GM19395 (cell line): ENCODE data around the gene UNC45A.
"Not testable (repeated sequence)": the region's sequence is repeated elsewhere in the genome, so short reads cannot be mapped to it uniquely, and the experiment has no call there.

Experiments
- ATAC-seq: cut with Tn5 transposase; IDR thresholded peaks from one replicate; pipeline ENCODE4 v1.9.1; 2021; ENCODE audit warnings: mild to moderate bottlenecking, moderate library complexity; ENCODE audit not compliant: unreplicated experiment

The UNC45A gene

DNA sequence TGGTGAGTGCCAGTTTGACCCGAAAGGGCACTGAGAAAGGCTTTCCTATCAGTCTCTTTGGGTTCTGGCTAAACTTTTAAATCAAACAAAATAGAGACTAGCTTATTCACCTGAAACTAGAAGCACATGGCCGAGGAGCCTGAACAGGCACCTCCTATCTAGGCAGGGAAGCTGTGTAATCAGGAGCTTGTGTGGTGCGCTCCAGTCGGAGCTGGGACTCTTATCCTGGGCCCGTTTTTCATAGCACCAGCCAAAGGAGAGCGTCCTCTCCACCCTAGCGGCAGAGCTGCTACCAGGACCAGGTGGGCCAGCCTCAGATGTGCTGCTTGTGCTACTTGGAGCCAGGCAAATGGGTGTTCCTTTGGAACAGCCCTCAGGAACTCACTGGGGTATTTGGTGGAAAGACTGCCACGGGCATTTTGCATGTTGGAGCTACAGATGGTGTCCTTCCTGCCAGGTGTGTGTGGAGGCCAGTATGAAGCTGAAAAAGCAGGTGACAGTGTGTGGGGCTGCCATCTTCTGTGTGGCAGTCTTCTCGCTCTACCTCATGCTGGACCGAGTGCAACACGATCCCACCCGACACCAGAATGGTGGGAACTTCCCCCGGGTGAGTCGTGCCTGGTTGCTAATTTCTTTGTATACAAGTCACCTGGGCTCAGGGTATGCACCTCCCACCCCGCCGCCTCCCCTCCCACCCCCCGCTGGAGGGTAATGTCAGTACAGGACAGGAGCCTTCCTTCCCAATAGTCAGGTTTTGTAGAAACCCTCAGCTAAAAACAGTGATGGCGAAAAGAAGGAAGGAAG, 31.1 kb upstream of the UNC45A start:
- ATAC-seq = no peak

DNA sequence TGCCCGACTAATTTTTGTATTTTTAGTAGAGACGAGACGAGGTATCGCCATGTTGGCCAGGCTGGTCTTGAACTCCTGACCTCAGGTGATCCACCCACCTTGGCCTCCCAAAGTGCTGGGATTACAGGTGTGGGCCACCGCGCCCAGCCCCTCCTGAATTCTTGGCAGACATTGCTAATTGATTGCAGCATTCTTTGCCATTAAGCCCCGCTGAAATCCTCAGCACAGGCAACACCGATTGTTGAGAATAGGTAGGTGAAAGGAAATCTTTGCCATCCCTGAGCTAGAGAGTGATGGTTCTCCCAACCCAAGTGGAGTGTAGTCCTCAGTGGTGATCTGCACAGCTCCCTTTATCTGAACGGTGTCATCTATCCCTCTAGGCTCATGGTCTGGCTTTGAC, 30.3 kb upstream of the UNC45A start:
- ATAC-seq = no peak

DNA sequence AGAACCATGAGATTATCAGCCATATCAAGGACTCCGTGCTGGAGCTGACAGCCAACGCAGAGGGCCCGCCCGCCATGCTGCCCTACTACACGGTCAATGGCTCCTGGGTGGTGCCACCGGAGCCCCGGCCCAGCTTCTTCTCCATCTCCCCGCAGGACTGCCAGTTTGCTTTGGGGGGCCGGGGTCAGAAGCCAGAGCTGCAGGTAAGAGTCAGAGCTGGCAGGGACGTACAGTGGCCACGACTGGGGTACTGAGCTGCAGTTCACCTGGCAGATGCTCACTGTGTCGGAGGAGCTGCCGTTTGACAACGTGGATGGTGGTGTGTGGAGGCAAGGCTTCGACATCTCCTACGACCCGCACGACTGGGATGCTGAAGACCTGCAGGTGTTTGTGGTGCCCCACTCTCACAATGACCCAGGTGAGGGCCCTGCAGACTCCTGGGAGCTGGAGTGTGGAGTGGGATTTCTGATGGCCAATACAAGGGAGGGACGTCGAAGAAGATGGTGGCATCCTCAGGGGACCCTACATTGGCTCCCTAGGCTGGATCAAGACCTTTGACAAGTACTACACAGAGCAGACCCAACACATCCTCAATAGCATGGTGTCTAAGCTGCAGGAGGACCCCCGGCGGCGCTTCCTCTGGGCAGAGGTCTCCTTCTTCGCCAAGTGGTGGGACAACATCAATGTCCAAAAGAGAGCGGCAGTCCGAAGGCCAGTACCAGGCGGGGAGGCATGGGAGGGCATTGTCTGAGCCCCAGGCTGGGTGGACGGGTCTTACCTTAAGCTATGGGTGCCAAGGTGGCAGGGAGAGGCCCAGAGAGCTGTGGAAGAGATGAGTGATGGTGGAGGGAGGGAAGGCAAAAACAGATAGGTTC, 29.5 kb upstream of the UNC45A start:
- ATAC-seq = no peak

DNA sequence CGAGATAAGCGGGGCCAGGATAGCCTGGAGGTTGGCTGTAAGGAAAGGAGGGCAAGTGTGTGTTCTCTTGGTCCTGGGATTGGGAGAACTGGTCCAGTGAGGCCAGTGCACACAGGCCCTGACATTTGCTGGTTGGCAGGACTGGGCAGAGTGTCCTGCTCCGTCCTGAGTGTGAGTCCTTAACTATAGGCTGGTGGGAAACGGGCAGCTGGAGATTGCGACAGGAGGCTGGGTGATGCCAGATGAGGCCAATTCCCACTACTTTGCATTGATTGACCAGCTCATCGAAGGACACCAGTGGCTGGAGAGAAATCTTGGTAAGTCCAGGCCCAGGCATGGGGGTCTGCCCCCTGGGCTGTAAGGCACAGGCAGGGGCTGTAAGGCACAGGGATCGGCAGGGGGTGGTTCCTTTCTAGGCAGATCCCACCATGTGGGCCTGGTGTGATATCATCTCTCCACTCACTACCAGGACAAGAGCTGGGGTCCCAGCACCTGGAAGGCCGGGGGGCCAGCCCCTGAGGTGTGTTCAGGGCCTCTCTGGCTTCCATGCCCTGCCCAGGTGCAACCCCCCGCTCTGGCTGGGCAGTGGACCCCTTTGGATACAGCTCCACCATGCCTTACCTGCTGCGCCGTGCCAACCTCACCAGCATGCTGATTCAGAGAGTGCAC, 28.8 kb upstream of the UNC45A start:
- no peak for ATAC-seq

DNA sequence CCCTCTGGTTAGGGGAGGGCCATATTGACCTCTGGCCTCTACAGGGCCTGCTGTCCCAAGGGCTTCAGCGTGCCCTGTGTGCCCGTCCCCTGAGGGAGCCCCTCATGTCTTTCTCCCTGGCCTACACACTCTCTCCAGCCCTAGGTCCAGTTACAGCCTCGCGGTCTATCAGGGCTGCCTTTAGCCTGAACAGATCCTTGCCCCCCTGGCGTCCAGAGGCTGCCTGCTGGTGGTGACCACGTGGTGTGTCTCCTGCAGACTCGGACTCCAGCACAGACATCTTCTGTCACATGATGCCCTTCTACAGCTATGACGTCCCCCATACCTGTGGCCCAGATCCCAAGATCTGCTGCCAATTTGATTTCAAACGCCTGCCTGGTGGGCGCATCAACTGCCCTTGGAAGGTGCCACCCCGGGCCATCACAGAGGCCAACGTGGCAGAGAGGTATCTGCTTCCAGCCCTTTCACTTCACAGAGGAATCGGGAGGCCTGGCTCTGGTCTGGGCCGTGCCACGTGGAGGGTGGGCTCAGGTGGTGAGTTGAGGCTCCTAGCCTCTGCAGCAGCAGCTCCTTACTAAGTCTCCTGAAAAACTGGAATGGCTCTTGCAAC, 27.9 kb upstream of the UNC45A start:
- ATAC-seq = no peak

DNA sequence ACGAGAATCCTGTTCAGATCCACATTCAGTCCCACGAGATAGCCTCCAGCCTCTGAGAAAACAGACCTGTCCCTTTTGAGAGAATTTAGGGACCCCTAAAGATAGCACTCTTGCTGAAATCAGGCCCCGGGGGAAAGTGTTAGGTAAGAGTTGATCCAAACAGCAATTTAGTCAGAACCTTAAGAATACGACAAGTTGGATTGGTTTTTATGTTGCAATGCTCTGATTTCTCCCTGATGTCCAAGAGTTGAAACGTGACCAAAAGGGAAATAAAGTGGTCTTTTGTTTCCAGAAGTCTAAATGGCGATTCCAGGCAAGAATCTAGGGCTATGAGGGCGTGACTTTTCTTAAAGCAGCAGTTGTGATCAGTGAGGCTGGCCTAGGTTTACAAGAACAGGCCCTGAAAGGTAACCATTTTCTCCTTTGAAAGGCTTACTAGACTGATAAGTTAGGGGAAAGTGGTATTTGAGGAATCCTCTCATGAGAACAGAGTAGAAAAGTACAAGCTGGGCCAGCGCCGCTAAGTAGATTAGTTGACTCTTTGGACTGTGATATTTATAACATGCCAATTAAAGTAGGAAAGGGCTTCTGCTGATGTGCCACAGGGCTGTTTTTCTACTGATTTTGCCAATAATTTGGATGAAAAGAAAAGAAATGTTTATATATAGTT, 27.1 kb upstream of the UNC45A start:
- ATAC-seq = no peak

DNA sequence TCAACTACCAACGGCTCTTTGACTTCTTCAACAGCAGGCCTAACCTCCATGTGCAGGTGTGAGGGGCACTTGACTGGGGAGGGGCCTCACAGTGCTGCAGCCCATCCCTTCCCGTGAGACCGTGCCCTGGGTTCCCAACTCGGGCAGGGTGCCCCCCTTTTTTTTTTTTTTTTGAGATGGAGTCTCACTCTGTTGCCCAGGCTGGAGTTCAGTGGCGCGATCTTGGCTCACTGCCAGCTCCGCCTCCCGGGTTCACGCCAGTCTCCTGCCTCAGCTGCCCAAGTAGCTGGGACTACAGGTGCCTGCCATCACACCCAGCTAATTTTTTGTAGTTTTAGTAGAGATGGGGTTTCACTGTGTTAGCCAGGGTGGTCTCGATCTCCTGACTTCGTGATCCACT, 25.6 kb upstream of the UNC45A start:
- ATAC-seq = not testable (repeated sequence)

DNA sequence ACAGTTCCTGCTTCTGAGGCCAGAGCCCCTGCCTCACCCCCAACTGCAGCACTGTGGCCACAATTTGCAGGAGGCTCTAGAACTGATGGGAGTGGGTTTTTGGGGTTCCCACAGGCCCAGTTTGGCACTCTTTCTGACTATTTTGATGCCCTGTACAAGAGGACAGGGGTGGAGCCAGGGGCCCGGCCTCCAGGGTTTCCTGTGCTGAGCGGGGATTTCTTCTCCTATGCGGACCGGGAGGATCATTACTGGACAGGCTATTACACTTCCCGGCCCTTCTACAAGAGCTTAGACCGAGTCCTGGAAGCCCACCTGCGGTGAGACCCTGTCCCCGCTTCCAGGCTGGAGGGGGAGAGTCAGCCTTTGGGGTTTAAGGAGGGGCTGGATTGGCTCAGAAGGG, 25.1 kb upstream of the UNC45A start:
- no peak for ATAC-seq

DNA sequence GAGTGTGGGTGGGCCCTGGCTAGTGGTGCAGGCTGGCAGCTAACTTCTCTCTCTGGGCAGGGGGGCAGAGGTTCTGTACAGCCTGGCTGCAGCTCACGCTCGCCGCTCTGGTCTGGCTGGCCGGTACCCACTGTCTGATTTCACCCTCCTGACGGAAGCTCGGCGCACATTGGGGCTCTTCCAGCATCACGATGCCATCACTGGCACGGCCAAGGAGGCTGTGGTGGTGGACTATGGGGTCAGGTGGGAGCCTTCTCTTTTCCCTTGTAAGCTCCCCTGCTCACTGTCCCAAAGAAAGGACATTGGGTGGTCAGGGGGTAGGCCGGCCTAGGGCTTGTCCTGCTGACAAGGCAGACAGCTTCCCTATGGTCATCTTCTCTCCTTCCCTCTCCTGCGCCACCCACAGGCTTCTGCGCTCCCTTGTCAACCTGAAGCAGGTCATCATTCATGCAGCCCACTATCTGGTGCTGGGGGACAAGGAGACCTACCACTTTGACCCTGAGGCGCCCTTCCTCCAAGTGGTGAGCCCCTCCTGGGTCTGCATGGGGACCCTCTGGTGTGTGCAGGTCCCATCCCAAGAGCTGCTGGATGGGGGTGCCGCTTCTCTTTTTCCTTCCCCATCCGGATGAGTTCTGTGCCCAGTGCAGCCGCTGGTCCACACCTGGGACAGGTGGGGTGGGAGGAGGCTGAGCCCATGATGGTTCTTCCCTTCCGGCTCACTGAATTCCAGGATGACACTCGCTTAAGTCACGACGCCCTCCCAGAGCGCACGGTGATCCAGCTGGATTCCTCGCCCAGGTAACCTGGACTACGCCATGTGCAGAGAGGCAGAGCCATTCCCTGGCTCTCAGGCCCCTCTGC, 24.4 kb upstream of the UNC45A start:
- no peak for ATAC-seq

DNA sequence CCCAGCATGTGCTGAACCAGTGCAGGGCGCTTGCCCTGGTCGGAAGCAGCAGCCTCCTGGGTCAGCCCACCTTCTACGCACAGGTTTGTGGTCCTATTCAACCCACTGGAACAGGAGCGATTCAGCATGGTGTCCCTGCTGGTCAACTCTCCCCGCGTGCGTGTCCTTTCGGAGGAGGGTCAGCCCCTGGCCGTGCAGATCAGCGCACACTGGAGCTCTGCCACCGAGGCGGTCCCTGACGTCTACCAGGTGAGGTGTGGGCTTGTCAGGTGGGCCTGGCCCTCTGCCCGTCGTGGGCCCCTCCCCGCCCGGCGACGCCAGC, 23.8 kb upstream of the UNC45A start:
- no peak for ATAC-seq

DNA sequence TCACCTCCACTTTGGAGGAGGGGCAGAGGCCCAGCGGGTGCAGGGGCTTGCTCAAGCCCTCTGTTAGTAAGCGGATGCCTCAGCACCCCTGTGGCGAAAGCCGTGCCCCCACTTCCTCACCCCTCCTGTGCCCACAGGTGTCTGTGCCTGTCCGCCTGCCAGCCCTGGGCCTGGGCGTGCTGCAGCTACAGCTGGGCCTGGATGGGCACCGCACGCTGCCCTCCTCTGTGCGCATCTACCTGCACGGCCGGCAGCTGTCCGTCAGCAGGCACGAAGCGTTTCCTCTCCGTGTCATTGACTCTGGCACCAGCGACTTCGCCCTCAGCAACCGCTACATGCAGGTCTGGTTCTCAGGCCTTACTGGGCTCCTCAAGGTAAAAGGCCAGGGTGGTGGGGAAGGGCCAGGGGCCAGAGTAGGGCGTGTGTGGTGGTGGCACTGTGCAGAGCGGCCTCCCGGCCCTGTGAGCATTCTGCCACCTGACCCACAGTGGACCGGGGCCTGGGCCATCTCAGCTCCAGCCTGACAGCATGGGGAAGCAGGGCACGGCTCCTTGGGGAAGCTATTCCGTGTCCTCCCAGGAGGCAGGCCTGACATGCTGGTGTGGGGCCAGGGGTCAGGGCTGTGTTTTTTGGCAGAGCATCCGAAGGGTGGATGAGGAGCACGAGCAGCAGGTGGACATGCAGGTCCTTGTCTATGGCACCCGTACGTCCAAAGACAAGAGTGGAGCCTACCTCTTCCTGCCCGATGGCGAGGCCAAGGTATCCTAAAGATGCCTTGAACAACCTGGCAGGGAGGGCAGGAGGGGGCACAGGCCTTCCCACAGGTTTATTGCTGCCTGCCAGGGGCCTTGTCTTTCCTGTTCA, 22.9 kb upstream of the UNC45A start:
- no peak for ATAC-seq

DNA sequence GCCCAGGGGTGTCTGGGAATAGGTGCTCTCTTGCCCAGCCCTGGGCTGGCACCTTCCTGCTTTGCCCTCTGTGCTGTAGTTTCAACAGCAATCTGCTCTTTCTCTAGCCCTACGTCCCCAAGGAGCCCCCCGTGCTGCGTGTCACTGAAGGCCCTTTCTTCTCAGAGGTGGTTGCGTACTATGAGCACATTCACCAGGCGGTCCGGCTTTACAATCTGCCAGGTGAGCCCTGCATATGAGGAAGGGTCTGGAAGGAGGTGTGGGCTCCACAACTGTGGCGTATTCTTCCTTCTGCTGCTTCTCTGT, 22.4 kb upstream of the UNC45A start:
- no peak for ATAC-seq

DNA sequence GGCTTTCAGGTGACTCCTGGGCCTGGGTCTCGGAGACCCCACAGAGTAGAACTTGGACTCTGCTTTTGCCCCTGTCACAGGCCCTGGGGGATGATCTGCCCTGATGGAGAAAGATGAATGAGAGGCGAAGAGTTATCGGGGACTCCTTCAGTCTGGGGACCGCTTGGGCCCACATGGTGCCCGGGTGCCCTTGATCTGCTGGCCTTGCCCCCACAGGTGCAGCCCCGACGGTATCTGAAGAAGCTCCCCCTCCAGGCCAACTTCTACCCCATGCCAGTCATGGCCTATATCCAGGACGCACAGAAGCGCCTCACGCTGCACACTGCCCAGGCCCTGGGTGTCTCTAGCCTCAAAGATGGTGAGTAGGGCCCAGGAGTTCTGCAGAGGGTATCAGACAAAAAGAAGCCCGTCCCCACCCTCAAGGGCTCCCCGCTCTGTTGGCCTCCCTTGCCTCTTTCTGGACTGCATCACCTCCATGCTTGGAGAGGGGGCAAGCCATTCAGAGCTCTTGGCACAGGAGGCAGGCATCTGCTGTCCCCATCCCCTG, 21.6 kb upstream of the UNC45A start:
- no peak for ATAC-seq

DNA sequence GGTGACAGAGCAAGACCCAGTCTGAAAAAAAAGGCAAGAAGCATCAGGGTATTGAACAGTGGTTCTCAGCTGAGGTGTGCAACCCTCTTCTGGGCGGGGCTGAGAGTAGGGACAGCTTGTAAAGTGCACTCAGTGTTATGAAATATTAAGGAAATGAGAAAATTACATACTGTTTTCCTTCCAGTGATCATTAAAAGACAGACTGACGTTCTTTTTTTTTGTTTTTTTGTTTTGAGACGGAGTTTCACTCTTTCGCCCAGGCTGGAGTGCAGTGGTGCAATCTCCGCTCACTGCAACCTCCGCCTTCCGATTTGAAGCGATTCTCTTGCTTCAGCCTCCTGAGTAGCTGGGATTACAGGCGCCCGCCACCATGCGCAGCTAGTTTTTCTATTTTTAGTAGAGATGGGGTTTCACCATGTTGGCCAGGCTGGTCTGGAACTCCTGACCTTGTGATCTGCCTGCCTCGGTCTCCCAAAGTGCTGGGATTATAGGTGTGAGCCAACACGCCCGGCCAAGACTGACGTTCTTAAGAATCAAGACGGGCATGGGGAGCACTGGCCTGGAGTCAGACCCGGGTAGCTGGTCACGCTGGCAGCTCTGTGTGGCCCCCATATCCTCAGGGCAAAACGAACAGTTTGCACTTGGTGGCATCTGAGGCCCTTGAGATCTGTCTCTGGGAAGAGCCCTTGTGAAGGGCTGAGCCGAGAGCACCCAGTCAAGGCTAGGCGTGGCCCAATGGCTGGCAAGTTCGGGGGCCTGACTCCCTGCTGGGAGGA, 20.6 kb upstream of the UNC45A start:
- ATAC-seq = no peak

DNA sequence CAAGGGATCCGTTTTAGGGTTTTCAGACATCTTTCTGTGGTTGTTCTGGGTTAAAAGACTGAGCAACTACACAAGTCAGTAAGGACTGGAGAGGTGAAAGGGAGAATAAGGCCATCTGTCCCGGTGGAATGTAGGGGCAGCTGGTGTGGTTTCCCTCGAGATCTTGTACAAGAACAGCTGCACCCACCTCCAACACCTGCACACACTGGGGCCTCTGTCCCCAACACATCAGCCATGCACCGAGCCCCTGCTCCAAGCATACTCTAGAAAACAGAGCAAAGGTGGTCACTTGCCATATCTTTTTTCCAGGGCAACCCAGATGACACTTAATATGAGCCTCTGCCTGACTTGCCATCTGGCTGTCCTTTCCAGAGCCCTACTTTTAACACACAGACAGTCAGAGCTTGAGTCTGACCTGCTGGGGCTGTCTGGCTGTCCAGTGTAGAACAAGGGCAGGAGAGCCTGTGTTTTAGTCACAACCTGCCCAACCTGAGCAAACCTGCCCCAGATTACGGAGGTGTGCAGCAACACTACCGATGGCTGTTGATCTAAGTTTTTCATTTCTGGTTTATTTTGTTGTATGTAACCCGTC, 19.8 kb upstream of the UNC45A start:
- ATAC-seq = no peak

DNA sequence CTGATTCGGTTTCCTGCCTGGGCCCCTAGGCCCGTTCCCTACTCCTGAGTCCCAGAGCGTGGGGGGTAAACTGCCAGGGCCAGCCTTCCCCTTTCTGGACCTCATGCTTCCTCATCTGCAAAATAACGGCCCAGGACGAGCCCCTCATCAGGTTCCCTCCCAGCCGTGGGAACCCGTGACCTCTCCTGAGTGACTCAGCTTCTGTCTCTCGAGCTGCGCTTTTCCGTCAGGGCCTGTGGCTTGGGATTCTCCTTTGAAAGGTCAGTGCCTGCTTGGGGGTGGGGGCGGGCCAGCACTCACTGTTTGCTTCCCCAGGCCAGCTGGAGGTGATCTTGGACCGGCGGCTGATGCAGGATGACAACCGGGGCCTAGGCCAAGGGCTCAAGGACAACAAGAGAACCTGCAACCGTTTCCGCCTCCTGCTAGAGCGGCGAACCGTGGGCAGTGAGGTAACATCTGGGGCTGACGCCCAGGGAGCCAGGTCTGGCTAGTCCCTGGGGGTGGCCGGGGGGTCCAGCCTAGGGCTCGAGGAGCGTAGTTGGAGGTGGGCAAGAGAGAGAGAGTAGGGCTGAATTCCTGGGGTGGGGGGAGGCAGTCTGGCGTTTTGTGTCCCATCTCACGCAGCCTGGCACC, 19.2 kb upstream of the UNC45A start:
- ATAC-seq = no peak

DNA sequence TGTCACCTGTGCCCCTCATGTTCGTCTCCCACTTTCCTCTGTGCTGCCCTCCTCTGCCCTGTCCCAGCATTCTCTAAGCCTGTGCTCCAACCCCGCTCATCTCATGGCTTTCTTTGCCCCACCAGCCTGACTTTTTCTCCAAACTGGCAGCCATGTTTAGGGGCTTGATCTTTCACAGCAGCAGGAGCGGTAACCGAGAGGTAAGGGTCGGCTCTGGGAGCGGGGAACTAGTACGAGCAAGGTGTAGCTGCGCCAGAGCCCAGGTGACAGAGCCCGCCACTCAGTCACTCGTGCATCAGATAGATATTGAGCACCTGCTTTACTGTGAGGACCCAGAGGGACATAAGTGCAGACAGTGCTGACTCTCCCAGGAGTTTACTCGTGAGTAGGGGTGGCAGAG, 18.6 kb upstream of the UNC45A start:
- no peak for ATAC-seq
